Measurements from ENCODE around the gene ADCYAP1R1. TPM values are rescaled to one million over a fixed set of nuclear protein-coding genes. Genes with fewer than 3 reads are reported as not detected.

Gene ADCYAP1R1
- total RNA-seq, 1 donor = not detected

DNA sequence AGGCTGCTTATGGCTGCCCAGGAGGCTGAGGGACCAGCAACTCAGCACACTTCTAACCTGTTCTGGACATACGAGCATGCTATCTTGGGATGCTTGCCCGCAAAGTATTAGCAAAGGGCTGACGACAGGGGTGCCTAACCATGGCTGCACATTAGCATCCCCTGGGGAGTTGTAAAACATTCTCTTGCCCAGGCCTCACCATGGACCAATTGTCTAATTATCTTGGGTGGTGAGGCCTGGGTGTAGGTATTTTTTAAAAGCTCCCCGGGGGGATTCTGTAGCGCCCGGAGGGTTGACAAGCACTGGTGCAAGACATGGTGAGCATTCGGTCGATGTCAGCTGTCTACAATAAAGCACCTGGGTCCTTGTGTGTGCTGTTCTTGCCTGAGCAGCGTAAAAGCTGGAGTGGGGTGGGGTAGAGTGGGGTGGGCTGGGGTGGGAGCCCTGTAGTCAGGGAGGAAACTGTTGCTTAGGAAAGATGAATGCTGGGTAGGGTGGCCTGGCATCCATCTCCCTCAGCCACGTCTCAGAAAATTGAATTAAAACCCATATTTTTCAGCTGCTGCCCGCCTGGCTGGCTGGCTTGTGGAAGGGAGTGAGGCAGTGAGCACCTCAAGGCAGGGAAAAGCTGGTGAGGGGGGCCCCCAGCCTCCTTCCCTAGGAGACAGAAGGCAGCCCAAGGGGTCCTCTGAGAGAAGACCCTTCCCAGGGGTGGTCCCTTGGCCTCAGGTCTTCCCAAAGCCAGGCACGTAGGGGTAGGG, 2.9 kb upstream of the ADCYAP1R1 start:
- TF ChIP-seq, protein P1, sequence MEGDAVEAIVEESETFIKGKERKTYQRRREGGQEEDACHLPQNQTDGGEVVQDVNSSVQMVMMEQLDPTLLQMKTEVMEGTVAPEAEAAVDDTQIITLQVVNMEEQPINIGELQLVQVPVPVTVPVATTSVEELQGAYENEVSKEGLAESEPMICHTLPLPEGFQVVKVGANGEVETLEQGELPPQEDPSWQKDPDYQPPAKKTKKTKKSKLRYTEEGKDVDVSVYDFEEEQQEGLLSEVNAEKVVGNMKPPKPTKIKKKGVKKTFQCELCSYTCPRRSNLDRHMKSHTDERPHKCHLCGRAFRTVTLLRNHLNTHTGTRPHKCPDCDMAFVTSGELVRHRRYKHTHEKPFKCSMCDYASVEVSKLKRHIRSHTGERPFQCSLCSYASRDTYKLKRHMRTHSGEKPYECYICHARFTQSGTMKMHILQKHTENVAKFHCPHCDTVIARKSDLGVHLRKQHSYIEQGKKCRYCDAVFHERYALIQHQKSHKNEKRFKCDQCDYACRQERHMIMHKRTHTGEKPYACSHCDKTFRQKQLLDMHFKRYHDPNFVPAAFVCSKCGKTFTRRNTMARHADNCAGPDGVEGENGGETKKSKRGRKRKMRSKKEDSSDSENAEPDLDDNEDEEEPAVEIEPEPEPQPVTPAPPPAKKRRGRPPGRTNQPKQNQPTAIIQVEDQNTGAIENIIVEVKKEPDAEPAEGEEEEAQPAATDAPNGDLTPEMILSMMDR (IDR thresholded peaks at IDR 0.05; ENCODE audit: insufficient read depth, low read length) = no peak
- H3K4me3 ChIP-seq (ENCODE audit: low read depth, low read length) = no peak overlapping the region
- no peak for DNase-seq (ENCODE audit: low read depth)

DNA sequence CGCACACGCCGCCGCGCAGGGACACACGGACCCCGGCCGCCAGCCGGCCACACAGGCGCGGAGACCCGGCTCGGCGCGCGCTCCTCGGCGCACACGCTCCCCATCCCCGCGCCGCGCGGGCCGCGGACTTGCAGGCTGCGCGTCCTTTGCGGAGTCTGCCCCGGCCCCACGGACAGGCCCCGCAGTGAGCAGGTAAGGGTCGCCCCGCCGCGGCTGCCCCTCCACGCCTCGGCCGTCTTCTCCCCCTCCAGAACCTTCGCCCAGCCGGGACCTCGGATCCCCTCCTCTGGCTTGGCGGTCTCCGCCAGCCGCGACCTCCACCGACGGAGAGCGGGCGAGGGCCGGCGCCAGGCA, 356 bp downstream of the ADCYAP1R1 start:
- TF ChIP-seq, protein P1 (IDR thresholded peaks at IDR 0.05; ENCODE audit: insufficient read depth, low read length) = no peak
- DNase-seq (ENCODE audit: low read depth) = no peak
- no peak overlapping the region for H3K4me3 ChIP-seq (ENCODE audit: low read depth, low read length)

DNA sequence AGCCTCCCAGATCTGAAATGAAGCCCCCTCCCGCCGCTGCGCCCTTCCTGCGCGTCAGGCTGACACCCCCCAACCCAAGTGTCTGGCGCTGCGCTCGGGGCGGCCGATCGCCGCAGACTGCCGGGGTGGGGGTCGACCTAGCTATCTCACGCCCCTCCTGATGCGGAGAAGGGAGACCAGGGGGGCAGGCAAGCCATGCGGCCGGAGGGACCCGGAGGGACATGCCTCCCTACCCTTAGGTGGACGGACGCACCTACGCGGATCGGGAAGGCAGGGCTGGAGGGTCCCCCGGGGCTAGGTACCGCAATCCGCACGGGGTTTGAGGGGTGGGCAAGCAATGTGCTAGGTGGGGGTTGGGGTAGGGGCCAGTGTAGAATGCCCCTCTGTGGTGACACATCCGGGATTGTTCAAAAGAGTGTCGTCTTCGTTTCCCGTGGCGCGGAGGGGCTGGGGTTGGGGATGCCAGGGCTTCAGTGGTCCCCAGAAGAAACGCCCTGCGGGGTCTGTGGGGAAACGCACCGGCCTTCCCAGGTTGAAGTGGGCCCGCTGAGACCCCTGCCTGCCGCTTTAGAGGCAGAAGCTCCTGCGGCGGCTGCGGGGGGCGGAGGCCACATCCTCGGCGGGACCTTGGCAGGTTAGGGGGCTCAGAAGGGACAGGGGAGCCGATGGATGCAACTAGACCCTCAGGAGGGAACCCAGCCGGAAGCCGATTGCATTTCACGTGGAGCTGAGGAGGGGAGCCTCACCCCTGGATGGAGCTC, 913 bp downstream of the ADCYAP1R1 start:
- TF ChIP-seq, protein P1 (IDR thresholded peaks at IDR 0.05; ENCODE audit: insufficient read depth, low read length) = no peak
- no peak overlapping the region for H3K4me3 ChIP-seq (ENCODE audit: low read depth, low read length)
- no peak for DNase-seq (ENCODE audit: low read depth)

DNA sequence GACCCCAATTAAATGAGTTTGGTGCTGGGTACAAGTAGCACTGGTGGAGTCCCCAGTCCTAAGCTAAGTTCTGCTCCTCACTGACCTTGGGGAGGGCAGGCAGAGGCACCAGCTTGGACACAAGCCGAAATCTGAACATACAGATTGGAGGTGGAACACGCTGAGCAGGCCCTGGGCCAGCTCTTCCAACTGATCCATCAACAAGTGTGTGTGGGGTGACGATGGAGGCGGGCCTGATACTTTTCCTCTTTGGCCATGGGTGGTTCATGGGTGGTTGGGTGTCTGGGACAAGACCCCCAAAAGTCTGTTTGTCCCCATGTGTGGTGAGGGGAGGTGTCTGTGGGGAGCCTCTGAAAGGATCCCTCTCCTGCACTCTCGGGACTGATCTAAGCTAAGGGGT, 1.9 kb downstream of the ADCYAP1R1 start:
- TF ChIP-seq, protein P1 (IDR thresholded peaks at IDR 0.05; ENCODE audit: insufficient read depth, low read length) = no peak
- DNase-seq (ENCODE audit: low read depth) = no peak
- no peak overlapping the region for H3K4me3 ChIP-seq (ENCODE audit: low read depth, low read length)

DNA sequence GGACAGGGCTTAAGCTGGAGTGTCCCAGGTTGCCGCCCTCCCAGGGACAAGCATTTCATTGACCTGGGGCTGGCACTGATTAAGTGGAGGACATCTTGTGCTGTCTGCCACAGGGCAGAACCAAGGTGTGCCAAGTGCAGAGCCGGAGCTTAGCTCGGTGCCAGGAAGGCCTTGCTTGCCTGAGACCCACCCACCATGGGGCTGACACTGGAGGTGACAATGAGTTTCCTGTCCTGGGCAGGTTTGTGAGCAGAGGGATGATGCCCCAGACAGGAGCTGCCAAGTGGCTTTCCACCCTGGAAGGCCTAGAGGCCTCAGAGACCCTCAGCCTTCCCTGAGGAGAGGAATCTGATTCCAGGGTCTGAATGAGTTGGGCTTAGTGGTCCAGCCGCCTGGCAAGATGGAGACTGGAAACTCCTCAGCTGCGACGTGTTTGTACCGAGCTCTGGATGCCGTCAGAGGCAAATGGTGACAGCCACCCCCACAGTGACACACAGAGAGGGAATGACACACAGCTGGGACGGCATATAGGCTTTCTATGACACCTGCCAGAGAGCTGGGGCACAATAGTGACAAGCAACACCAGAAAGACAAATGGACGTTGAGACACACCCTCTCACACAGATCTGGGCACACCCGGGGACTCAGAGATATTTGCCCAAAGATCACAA, 2.6 kb downstream of the ADCYAP1R1 start:
- no peak for DNase-seq (ENCODE audit: low read depth)
- H3K4me3 ChIP-seq (ENCODE audit: low read depth, low read length) = no peak overlapping the region
- TF ChIP-seq, protein P1 (IDR thresholded peaks at IDR 0.05; ENCODE audit: insufficient read depth, low read length) = no peak

DNA sequence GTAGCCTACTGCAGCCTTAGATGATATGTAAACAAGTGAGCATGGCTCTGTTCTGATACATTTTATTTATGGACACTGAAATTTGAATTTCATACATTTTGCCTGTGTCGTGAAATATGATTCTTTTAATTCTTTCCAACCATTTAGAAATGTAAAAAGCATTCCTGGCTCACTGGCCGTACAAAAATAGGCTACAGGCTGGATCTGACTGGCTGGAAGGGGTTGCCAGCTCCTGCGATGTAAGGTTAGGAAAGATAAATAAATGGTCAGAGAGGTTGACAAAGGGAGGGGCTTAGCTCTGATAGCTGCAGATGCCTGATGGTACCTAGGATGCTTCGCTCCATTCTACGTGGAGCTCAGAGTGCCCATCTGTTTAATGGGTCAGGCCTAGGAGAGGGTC, 3.4 kb downstream of the ADCYAP1R1 start:
- TF ChIP-seq, protein P1 (IDR thresholded peaks at IDR 0.05; ENCODE audit: insufficient read depth, low read length) = no peak
- no peak overlapping the region for H3K4me3 ChIP-seq (ENCODE audit: low read depth, low read length)
- DNase-seq (ENCODE audit: low read depth) = no peak

Measured in fibroblast of the aortic adventitia (primary cell).